Activated CD4-positive, alpha-beta T cell treated with anti-CD3 and anti-CD28 coated beads for 48 hours (primary cell): Measurements from ENCODE around the gene TMEM17.
A peak's percentile ranks its signal among the peaks of the same experiment; 100 is the strongest.

Source experiments
- DNase-seq: peaks from one replicate; pipeline ENCODE4 v3.0.0-alpha.2; 2020

Gene TMEM17

GRCh38 chr2:62471404-62471803 lies 34.6 kb downstream of the TMEM17 start:
- no peak for DNase-seq

- DNase-seq = no peak
Observed at GRCh38 chr2:62469548-62469947, 36.4 kb downstream of the TMEM17 start.

GRCh38 chr2:62469114-62469513 lies 36.9 kb downstream of the TMEM17 start:
- DNase-seq = no peak

- no peak for DNase-seq
Observed at GRCh38 chr2:62467475-62468321, 38.3 kb downstream of the TMEM17 start.

- no peak for DNase-seq
Observed at GRCh38 chr2:62467100-62467474, 38.9 kb downstream of the TMEM17 start.

- DNase-seq = no peak
Observed at GRCh38 chr2:62466503-62466854, 39.5 kb downstream of the TMEM17 start.

GRCh38 chr2:62465741-62466502 lies 40.1 kb downstream of the TMEM17 start:
- no peak for DNase-seq

- no peak for DNase-seq
Observed at GRCh38 chr2:62465039-62465740, 40.8 kb downstream of the TMEM17 start.

GRCh38 chr2:62464221-62465007 lies 41.6 kb downstream of the TMEM17 start:
- no peak for DNase-seq

GRCh38 chr2:62462211-62462610 lies 43.8 kb downstream of the TMEM17 start:
- DNase-seq = no peak

GRCh38 chr2:62461707-62462106 lies 44.3 kb downstream of the TMEM17 start:
- DNase-seq = no peak

GRCh38 chr2:62461017-62461553 lies 44.9 kb downstream of the TMEM17 start:
- no peak for DNase-seq

GRCh38 chr2:62460175-62460574 lies 45.8 kb downstream of the TMEM17 start:
- DNase-seq = no peak

- DNase-seq = no peak
Observed at GRCh38 chr2:62459672-62460071, 46.3 kb downstream of the TMEM17 start.

GRCh38 chr2:62459106-62459505 lies 46.9 kb downstream of the TMEM17 start:
- no peak for DNase-seq

GRCh38 chr2:62458671-62459081 lies 47.3 kb downstream of the TMEM17 start:
- DNase-seq = no peak

- no peak for DNase-seq
Observed at GRCh38 chr2:62458206-62458641, 47.8 kb downstream of the TMEM17 start.

GRCh38 chr2:62457556-62457955 lies 48.4 kb downstream of the TMEM17 start:
- DNase-seq = no peak

GRCh38 chr2:62456721-62457539 lies 49.1 kb downstream of the TMEM17 start:
- DNase-seq = peak; percentile 77

- DNase-seq = no peak
Observed at GRCh38 chr2:62455957-62456692, 49.9 kb downstream of the TMEM17 start.

GRCh38 chr2:62453955-62454354 lies 52.0 kb downstream of the TMEM17 start:
- DNase-seq = no peak
